HepG2 (cell line): ENCODE data around the gene TDRD5. TPM values are rescaled to one million over a fixed set of nuclear protein-coding genes. Genes with fewer than 3 reads are reported as not detected.
A peak's percentile ranks its signal among the peaks of the same experiment; 100 is the strongest.
"Not testable (repeated sequence)": the region's sequence is repeated elsewhere in the genome, so short reads cannot be mapped to it uniquely, and the experiment has no call there.

Experiments used
- ATAC-seq: fragments of 200-7000 bp; cut with Tn5 transposase; 3 replicates; pipeline ENCODE4 v1.9.1; 2020; ENCODE audit warnings: mild to moderate bottlenecking, moderate library complexity
- BruUV-seq: library from RNA; stranded (reverse); fragments of 400-500 nt; replicated peaks from 2 replicates; lab custom pipeline; 2021; lab: Mats Ljungman, UMichigan
- CTCF ChIA-PET: fragments of 300-600 bp; formaldehyde crosslinking; extraction: SDS; loops from one replicate; lab custom pipeline; 2021; ENCODE audit warnings: low total read pairs, inconsistent platforms, low intra/inter-chr PET ratio; lab: Yijun Ruan, JAX
- POLR2A ChIA-PET: fragments of 350-600 bp; sonication (Branson Sonifier 250); formaldehyde crosslinking; loops from one replicate; lab custom pipeline; 2020; ENCODE audit warnings: antibody characterized with exemption, inconsistent platforms; lab: Yijun Ruan, JAX
- DNase-seq: peaks from one replicate; pipeline ENCODE4 v3.0.0-alpha.2; 2015; ENCODE audit warnings: low spot score
- FAIRE-seq: peaks from 3 replicates; lab custom pipeline; 2011; peaks lifted over from hg19 to GRCh38; lab: Jason Lieb, UNC
- H2AFZ ChIP-seq: one replicate; pipeline ENCODE4 v1.6.1; 2011; ENCODE audit warnings: low read length, inconsistent platforms
- H3K27ac ChIP-seq: fragments of 300-600 bp; 3 replicates; pipeline ENCODE4 v1.8.0; 2011; ENCODE audit warnings: mixed run types, mild to moderate bottlenecking, mixed read lengths, low read length, inconsistent platforms; ENCODE audit not compliant: insufficient read depth; ENCODE audit errors: extremely low read length
- H3K27me3 ChIP-seq, 2 experiments: fragments of 200-600 bp in 1 of 2; 2 replicates in 1 of 2; 3 replicates in 1 of 2; pipeline versions ENCODE4 v1.6.0 to v1.8.0; 2011; ENCODE audit warnings: low read length in 2 of 2, mild to moderate bottlenecking in 2 of 2, moderate library complexity in 2 of 2, inconsistent platforms in 1 of 2; ENCODE audit not compliant: insufficient read depth in 2 of 2, control insufficient read depth in 1 of 2
- H3K36me3 ChIP-seq, 2 experiments: fragments of 200-600 bp in 1 of 2; replicated peaks in 1 of 2; 2 replicates in 1 of 2; 3 replicates in 1 of 2; pipeline versions ENCODE4 v1.5.1 to v1.8.0; 2011; ENCODE audit warnings: low read length in 2 of 2, inconsistent platforms in 1 of 2; ENCODE audit not compliant: insufficient read depth in 2 of 2, control insufficient read depth in 1 of 2
- H3K4me1 ChIP-seq: 2 replicates; pipeline ENCODE4 v1.5.1; 2012; ENCODE audit warnings: low read length, inconsistent platforms; ENCODE audit not compliant: insufficient read depth
- H3K4me2 ChIP-seq: 2 replicates; pipeline ENCODE4 v1.6.0; 2011; ENCODE audit warnings: low read depth, low read length, inconsistent platforms
- H3K4me3 ChIP-seq, 3 experiments: fragments of 200-600 bp in 1 of 3; sonication (generic), shearing (Covaris generic) in 1 of 3; replicated peaks in 1 of 3; 2 replicates each; pipeline ENCODE4 v1.5.1; 2011 to 2016; ENCODE audit warnings: low read length in 3 of 3, inconsistent platforms in 2 of 3, low read depth in 2 of 3, mild to moderate bottlenecking in 2 of 3, control low read depth in 1 of 3, mixed read lengths in 1 of 3; ENCODE audit not compliant: insufficient read depth in 1 of 3
- H3K79me2 ChIP-seq: one replicate; pipeline ENCODE4 v1.6.1; 2011; ENCODE audit warnings: low read length, inconsistent platforms; ENCODE audit not compliant: insufficient read depth
- H3K9ac ChIP-seq: 2 replicates; pipeline ENCODE4 v1.6.0; 2011; ENCODE audit warnings: mild to moderate bottlenecking, low read depth, low read length, inconsistent platforms; ENCODE audit not compliant: insufficient read depth
- H3K9me3 ChIP-seq: 2 replicates; pipeline ENCODE4 v1.5.1; 2012; ENCODE audit warnings: mild to moderate bottlenecking, low read length
- H4K20me1 ChIP-seq: 2 replicates; pipeline ENCODE4 v1.6.0; 2011; ENCODE audit warnings: inconsistent platforms, mild to moderate bottlenecking, low read length, moderate library complexity; ENCODE audit not compliant: insufficient read depth
- SMAD9 ChIP-seq: sonication (generic); formaldehyde crosslinking; IDR thresholded peaks from 2 replicates; pipeline ENCODE4 v1.5.1; 2020; ENCODE audit warnings: mild to moderate bottlenecking, missing genetic modification reagents
- ZNF121 ChIP-seq: sonication (generic); formaldehyde crosslinking; IDR thresholded peaks from 2 replicates; pipeline ENCODE4 v1.5.0; 2020; ENCODE audit warnings: mild to moderate bottlenecking, missing genetic modification reagents
- ZNF331 ChIP-seq: sonication (generic); formaldehyde crosslinking; IDR thresholded peaks from 2 replicates; pipeline ENCODE4 v1.4.0; 2020; ENCODE audit warnings: missing genetic modification reagents
- WGBS: methylation state at CpG from one replicate; pipeline ENCODE4 v1.1.6; 2017; ENCODE audit warnings: low lambda C conversion rate; 5-methylcytosine and 5-hydroxymethylcytosine counted together
- in situ Hi-C: cut with HindIII; loops from 2 replicates; pipeline ENCODE4 v1.10.0; 2017; ENCODE audit warnings: low pct_unique_long_range_greater_than_20kb; ENCODE audit not compliant: extremely low pct_ligation_motif_present
- intact Hi-C: fragments of 100-400 bp; cut with micrococcal nuclease; formaldehyde crosslinking; loops from one replicate; pipeline ENCODE4 v1.10.0; 2022; ENCODE audit not compliant: unreplicated experiment
- polyA plus RNA-seq, 8 experiments: library from polyadenylated mRNA; depleted of rRNA in 3 of 8; stranded (reverse) in 7 of 8; unstranded in 1 of 8; fragments of >200 nt; fragmentation: Illumina TruSeq in 4 of 8; extraction: Trizol in 4 of 8; gene quantifications; 2 replicates each; pipeline versions ENCODE4 v1.2.1 to v1.2.3, GENCODE V29; 2011 to 2016; ENCODE audit warnings: low read depth in 4 of 8, missing spikeins in 1 of 8, mixed read lengths in 1 of 8; ENCODE audit not compliant: insufficient read depth in 1 of 8
- total RNA-seq, 5 experiments: library from RNA; depleted of rRNA; stranded (reverse); fragments of >200 nt; fragmentation: Illumina TruSeq; extraction: Trizol; gene quantifications; 2 replicates each; pipeline ENCODE4 v1.2.3, GENCODE V29; 2016; ENCODE audit warnings: low read depth in 1 of 5

Gene TDRD5
- total and polyA plus RNA-seq, 2 of the 13 experiments (the other 11 are each of a cell fraction or from before 2014, with no cell fraction given), result not detected

- H2AFZ ChIP-seq, result no peak overlapping the region
- H3K4me1 ChIP-seq, result no peaks in the 10 kb centered on the region
- no peaks in the 10 kb centered on the region for H3K27me3 ChIP-seq
- no peak overlapping the region for H3K4me3 ChIP-seq
- H3K79me2 ChIP-seq, result no peaks in the 10 kb centered on the region
- BruUV-seq, result no TSS peak
- no peak overlapping the region for H3K27ac ChIP-seq
- TF ChIP-seq ZNF121 (no peak), SMAD9 (CRISPR knock-in tag) (no peak)
- TF ChIP-seq, all 625 proteins: peak for 0
- DNase-seq (no peak), FAIRE-seq (no peak), ATAC-seq (no peak)
- Histone ChIP-seq H3K9me3 (no peaks in the 10 kb centered on the region), H3K4me2 (no peak overlapping the region), H3K36me3 (no peaks in the 10 kb centered on the region), H4K20me1 (no peaks in the 10 kb centered on the region), H3K9ac (no peak overlapping the region)
- ChIA-PET CTCF (no interaction called here), POLR2A (no interaction called here)
- intact Hi-C loops, result no loop called here
- in situ Hi-C loops, result no loop called here
- WGBS, result no CpG with 5 or more reads among the region's 6 CpGs
These were observed 86.2 kb downstream of the TDRD5 start for GRCh38 chr1:179677882-179678281.

DNA sequence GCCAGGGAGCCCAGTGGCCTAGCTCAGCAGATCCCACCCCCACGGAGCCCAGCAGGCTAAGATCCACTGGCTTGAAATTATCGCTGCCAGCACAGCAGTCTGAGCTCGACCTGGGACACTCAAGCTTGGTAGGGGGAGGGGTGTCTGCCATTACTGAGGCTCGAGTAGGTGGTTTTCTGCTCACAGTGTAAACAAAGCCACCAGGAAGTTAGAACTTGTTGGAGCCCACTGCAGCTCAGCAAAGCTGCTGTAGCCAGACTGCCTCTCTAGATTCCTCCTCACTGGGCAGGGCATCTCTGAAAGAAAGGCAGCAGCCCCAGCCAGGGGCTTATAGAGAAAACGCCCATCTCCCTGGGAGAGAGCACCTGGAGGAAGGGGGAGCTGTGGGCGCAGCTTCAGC, 102.9 kb downstream of the TDRD5 start:
- H3K27me3 ChIP-seq, FAIRE-seq, H4K20me1 ChIP-seq, BruUV-seq: not testable (repeated sequence)
- 0% methylated on average over 1 of the region's 6 CpGs for WGBS
- TF ChIP-seq ZNF331 (CRISPR knock-in tag), result peak; percentile 93
- TF ChIP-seq, all 625 proteins: peak for 1; not testable (repeated sequence) for 624
- H2AFZ ChIP-seq, H3K27ac ChIP-seq, in situ Hi-C loops, H3K4me3 ChIP-seq, intact Hi-C loops, H3K36me3 ChIP-seq, CTCF ChIA-PET, POLR2A ChIA-PET, H3K79me2 ChIP-seq, ATAC-seq, H3K4me1 ChIP-seq, H3K9ac ChIP-seq, H3K9me3 ChIP-seq: not testable (repeated sequence)
- peak; percentile 12 for DNase-seq
- peak overlapping the region; percentile 39 for H3K4me2 ChIP-seq
